Ishikawa (cell line): ENCODE results near the gene PIAS4.

Source experiments
- CEBPB ChIP-seq: IDR thresholded peaks from 2 replicates; pipeline ENCODE4 v1.6.1; 2012
- CREB1 ChIP-seq: IDR thresholded peaks from 2 replicates; pipeline ENCODE4 v1.6.1; 2012; ENCODE audit warnings: low read depth
- EGR1 ChIP-seq: IDR thresholded peaks from 2 replicates; pipeline ENCODE4 v1.6.1; 2012
- EP300 ChIP-seq: IDR thresholded peaks from 2 replicates; pipeline ENCODE4 v1.6.1; 2012; ENCODE audit warnings: borderline replicate concordance
- FOXM1 ChIP-seq: IDR thresholded peaks from 2 replicates; pipeline ENCODE4 v1.6.1; 2012; ENCODE audit warnings: low read depth, borderline replicate concordance
- NFIC ChIP-seq: IDR thresholded peaks from 2 replicates; pipeline ENCODE4 v1.6.1; 2012
- RAD21 ChIP-seq: IDR thresholded peaks from 2 replicates; pipeline ENCODE4 v1.6.1; 2012; ENCODE audit warnings: low read depth
- TAF1 ChIP-seq: IDR thresholded peaks from 2 replicates; pipeline ENCODE4 v1.6.1; 2012; ENCODE audit warnings: low read depth, mild to moderate bottlenecking
- TCF12 ChIP-seq: IDR thresholded peaks from 2 replicates; pipeline ENCODE4 v1.6.1; 2012; ENCODE audit warnings: low read depth
- TEAD4 ChIP-seq: IDR thresholded peaks from 2 replicates; pipeline ENCODE4 v1.6.1; 2012
- YY1 ChIP-seq: IDR thresholded peaks from 2 replicates; pipeline ENCODE4 v1.6.1; 2012; ENCODE audit warnings: low read depth
- ZBTB7A ChIP-seq: IDR thresholded peaks from 2 replicates; pipeline ENCODE4 v1.6.1; 2012; ENCODE audit warnings: low read depth
- TF ChIP-seq, protein P1 (sequence below): IDR thresholded peaks from 2 replicates; pipeline ENCODE4 v1.6.1; 2012
- TF ChIP-seq, protein P2 (sequence below): IDR thresholded peaks from 2 replicates; pipeline ENCODE4 v1.6.1; 2012
- TF ChIP-seq, protein P3 (sequence below): IDR thresholded peaks from 2 replicates; pipeline ENCODE4 v1.6.1; 2012; ENCODE audit warnings: low read depth, mild to moderate bottlenecking

PIAS4 gene

DNA sequence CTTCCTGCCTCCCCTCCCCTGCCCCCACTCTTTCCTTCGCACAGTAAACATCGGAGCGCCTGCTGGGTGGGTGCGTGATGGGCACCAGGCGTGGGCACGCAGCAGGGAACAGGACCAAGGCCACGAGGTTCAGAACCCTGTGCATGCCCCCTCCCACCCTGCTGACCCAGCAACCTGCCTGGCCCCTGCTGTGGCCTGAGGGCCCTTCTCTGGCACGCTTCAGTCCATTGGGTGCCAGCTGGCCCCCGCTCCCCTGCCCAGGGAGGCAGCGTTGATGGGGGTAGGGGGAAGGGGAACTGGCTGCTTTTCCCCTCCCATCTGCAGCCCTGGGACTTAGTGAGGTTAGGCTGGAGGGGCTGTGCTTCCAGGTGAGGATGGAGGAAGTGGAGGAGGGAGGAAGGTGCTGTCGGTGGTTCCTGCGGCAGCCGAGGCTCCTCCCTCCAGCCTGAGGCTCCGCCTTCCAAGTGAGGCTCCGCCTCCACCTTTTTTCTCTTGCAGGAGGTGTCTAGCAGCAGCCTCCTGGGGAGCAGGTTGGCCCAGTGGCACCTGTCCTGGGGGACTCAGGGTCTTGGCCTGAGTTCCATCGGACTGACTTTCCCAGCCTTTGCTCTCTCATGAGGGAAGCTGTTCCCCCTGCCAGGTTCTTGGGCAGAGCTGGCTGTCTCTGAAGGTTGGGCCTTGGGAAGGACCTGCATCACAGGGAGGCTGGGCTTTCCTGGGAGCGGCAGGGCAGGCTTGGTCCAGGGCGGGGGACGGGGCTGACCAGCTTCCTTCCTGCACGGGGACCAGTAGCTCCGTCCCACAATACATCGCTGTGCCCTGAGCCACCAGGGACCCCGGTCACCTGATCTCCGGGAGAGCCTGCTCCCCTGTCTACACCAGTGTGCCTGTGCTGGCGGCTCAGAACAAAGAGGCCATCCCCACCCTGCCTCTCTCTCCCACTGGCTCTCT, 7.3 kb downstream of the PIAS4 start:
- no peak for TF ChIP-seq CREB1
- TF ChIP-seq ZBTB7A, result no peak

DNA sequence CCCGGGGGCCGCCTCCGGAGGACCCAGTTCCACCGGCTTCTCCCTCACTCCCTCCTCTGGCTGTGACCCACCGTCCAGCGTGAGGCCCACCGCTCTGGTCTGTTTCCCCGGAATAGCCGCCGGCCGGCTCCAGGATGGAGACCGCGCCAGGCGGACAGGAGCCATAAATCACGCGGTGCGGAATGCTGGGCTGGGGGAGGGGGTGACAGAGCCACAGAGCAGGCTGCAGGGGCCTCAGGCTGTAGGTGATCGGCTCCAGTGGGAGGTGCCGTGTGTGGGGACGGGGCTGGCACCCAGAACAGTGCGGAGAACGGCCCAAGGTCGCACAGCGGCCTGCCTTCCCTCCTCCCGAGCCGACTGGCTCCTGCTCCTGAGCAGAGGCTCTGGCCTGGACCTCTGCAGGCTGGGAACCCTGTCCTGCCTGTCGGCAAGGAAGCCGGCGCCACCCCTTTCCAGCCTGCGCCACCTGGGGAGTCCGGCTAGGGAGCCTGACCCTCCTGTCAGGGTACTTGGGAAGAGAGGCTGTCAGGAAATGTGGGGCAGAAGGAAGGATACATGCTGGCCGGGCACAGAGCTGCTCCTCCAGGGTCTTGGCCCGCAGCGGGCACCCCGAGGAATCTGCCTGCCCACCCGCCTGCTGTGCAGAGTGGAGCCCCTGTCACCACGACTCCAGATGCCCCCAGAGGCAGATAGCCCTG, 8.3 kb downstream of the PIAS4 start:
- TF ChIP-seq EP300, result no peak
- TF ChIP-seq, protein P1, sequence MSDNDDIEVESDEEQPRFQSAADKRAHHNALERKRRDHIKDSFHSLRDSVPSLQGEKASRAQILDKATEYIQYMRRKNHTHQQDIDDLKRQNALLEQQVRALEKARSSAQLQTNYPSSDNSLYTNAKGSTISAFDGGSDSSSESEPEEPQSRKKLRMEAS, result no peak
- TF ChIP-seq NFIC, result no peak
- no peak for TF ChIP-seq ZBTB7A
- TF ChIP-seq TCF12, result no peak
- no peak for TF ChIP-seq FOXM1
- TF ChIP-seq CREB1, result no peak
- TF ChIP-seq, protein P2, sequence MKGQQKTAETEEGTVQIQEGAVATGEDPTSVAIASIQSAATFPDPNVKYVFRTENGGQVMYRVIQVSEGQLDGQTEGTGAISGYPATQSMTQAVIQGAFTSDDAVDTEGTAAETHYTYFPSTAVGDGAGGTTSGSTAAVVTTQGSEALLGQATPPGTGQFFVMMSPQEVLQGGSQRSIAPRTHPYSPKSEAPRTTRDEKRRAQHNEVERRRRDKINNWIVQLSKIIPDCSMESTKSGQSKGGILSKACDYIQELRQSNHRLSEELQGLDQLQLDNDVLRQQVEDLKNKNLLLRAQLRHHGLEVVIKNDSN, result no peak
- TF ChIP-seq, protein P3, sequence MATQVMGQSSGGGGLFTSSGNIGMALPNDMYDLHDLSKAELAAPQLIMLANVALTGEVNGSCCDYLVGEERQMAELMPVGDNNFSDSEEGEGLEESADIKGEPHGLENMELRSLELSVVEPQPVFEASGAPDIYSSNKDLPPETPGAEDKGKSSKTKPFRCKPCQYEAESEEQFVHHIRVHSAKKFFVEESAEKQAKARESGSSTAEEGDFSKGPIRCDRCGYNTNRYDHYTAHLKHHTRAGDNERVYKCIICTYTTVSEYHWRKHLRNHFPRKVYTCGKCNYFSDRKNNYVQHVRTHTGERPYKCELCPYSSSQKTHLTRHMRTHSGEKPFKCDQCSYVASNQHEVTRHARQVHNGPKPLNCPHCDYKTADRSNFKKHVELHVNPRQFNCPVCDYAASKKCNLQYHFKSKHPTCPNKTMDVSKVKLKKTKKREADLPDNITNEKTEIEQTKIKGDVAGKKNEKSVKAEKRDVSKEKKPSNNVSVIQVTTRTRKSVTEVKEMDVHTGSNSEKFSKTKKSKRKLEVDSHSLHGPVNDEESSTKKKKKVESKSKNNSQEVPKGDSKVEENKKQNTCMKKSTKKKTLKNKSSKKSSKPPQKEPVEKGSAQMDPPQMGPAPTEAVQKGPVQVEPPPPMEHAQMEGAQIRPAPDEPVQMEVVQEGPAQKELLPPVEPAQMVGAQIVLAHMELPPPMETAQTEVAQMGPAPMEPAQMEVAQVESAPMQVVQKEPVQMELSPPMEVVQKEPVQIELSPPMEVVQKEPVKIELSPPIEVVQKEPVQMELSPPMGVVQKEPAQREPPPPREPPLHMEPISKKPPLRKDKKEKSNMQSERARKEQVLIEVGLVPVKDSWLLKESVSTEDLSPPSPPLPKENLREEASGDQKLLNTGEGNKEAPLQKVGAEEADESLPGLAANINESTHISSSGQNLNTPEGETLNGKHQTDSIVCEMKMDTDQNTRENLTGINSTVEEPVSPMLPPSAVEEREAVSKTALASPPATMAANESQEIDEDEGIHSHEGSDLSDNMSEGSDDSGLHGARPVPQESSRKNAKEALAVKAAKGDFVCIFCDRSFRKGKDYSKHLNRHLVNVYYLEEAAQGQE, result no peak
- no peak for TF ChIP-seq RAD21
- TF ChIP-seq TAF1, result no peak
- TF ChIP-seq EGR1, result no peak
- TF ChIP-seq CEBPB, result no peak
- no peak for TF ChIP-seq TEAD4

DNA sequence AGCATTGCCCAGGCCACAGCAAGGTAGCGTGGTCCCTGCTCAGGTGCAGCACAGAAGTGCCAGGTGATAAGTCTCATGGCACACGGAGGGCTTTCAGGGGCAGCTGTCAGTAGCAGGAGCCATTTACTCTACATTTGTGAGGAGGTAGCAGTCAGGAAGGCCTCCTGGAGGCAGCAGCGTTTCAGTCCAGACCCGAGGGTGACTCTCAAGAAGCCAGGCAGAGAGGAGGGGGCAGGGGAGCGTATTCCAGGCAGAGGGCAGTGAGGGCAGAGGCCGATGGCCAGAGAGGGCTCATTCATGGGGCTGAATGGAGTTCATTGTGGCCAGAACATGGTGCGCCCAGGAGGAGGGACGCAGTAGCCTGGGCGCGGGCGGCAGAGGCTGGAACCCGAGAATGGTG, 8.9 kb downstream of the PIAS4 start:
- no peak for TF ChIP-seq TAF1
- TF ChIP-seq CREB1, result no peak
- TF ChIP-seq CEBPB, result no peak
- no peak for TF ChIP-seq RAD21
- TF ChIP-seq, protein P3, result no peak
- TF ChIP-seq EP300, result no peak
- no peak for TF ChIP-seq EGR1
- TF ChIP-seq NFIC, result no peak
- TF ChIP-seq YY1, result no peak
- no peak for TF ChIP-seq ZBTB7A
- no peak for TF ChIP-seq FOXM1
- TF ChIP-seq TEAD4, result no peak

DNA sequence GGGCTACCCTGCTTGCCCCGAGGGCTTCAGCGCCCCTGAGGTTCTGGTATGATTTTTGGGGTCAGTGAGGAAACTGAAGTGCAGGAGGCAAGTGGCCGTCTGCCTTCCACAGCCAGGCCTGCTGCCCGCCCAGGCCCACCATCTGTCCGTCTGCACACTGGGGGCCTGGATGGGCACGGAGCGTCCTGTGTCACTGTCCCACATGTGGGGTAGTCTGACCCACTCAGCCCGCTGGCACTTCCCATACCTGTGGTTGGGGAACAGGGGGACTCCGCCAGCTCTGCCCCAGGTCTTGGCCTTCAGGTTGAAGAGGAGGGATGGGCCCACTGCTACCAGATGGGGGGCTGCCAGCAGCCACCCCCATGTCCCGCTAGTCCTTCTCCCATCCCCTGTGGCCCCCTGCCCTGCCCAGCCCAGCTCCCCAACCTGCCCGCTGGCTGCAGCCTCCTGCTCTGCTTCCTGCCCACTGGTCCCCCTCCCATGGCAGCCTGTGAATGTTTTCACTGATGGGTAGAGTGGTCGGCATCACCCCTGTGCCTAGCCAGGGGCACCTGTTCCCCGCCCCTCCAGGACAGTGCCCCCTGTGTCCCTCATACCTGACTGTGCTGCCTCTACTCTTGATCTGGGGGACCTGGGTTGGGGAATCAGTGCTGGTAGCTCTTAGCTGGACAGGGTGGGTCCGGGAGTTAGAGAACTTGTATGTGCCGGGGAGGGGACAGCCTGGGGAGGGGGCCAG, 9.5 kb downstream of the PIAS4 start:
- TF ChIP-seq RAD21 (no peak), YY1 (no peak), ZBTB7A (no peak), CREB1 (no peak), NFIC (no peak)
- TF ChIP-seq, protein P1, result no peak
- TF ChIP-seq, protein P3, result no peak
